Pancreas (tissue), 10 donors: Measurements from ENCODE around the gene NOM1. TPM values are rescaled to one million over a fixed set of nuclear protein-coding genes. Genes with fewer than 3 reads are reported as not detected.

Experiments used
- ATAC-seq, 4 donors: fragments of 200-7000 bp; cut with Tn5 transposase; one replicate each; pipeline versions ENCODE4 v1.8.0 to v1.9.1; 2020; ENCODE audit warnings: mild to moderate bottlenecking in 4 of 4, moderate library complexity in 4 of 4
- DNase-seq, 6 donors: peaks; one replicate each; pipeline ENCODE4 v3.0.0-alpha.2; 2020
- FAIRE-seq: peaks from 2 replicates; lab custom pipeline; 2012; peaks lifted over from hg19 to GRCh38; lab: Jason Lieb, UNC
- H3K27ac ChIP-seq, 4 donors: fragments of 200-600 bp; sonication (generic); 1 replicate in 3 of 4; 2 replicates in 1 of 4; pipeline versions ENCODE4 v1.5.0 to v1.8.0; 2020
- H3K27me3 ChIP-seq, 4 donors: fragments of 200-600 bp; one replicate each; pipeline ENCODE4 v1.8.0; 2021
- H3K36me3 ChIP-seq, 3 donors: fragments of 200-600 bp; sonication (generic) in 1 of 3; one replicate each; pipeline versions ENCODE4 v1.5.0 to v1.8.0; 2020 to 2021
- H3K4me1 ChIP-seq, 3 donors: fragments of 200-600 bp; one replicate each; pipeline ENCODE4 v1.8.0; 2021
- H3K4me3 ChIP-seq, 4 donors: fragments of 200-600 bp; sonication (generic) in 2 of 4; one replicate each; pipeline versions ENCODE4 v1.5.0 to v1.8.0; 2020 to 2021
- H3K9me3 ChIP-seq, 4 donors: fragments of 200-600 bp; one replicate each; pipeline ENCODE4 v1.8.0; 2021
- CTCF ChIP-seq, 4 donors: fragments of 200-600 bp; sonication (generic) in 3 of 4; IDR thresholded peaks; one replicate each; pipeline versions ENCODE4 v1.5.0 to v1.8.0; 2021; ENCODE audit warnings: antibody characterized with exemption in 4 of 4
- WGBS, 2 donors: extraction: QIAGEN DNeasy Blood & Tissue Kit; methylation state at CpG; one replicate each; pipeline ENCODE4 v1.1.7; 2013; 5-methylcytosine and 5-hydroxymethylcytosine counted together
- intact Hi-C, 3 donors: fragments of 100-400 bp; cut with DNase I; formaldehyde crosslinking; loops; one replicate each; pipeline versions ENCODE4 v1.11.1 to v1.14.2; 2022
- polyA plus RNA-seq, 2 donors: library from polyadenylated mRNA; stranded (reverse); fragments of 200-250 nt; gene quantifications; one replicate each; pipeline ENCODE4 v1.2.3, GENCODE V29; 2013
- total RNA-seq, 6 donors: library from RNA; stranded (reverse); fragmentation: NEBNext Ultra II Directional in 4 of 6; extraction: Animal tissue kit (Norgen Biotek cat#: 25700) in 4 of 6; gene quantifications; one replicate each; pipeline versions ENCODE4 v1.2.1 to v1.2.4, GENCODE V29; 2021 to 2023
- donor health status: healthy with polysubstance abuse.
- donor health status: DM: no; HTN: no; CAD: no; lungs with moderate emphysema.
- donor health status: DM: no; HTN: no; CAD: no.
- donor health status: control.
- donor health status: control.
- donor health status: Bipolar disorder and iron deficiency.
- donor health status: DM: yes; HTN: yes; CAD: no.
- donor health status: DM: no; HTN: no; CAD: no.
- donor health status: DM: no; HTN: no; CAD: no.
- donor health status: DM: yes; HTN: yes; CAD: no.

Gene NOM1
- total and polyA plus RNA-seq, 8 donors: 7.2 to 12.9 (median 8.7) TPM

- Histone ChIP-seq H3K27ac (peak overlapping the region in 2 of 4 donors; percentile 16 to 47), H3K9me3 (no peaks in the 10 kb centered on the region), H3K36me3 (no peaks in the 10 kb centered on the region), H3K4me3 (no peak overlapping the region), H3K4me1 (no peaks in the 10 kb centered on the region), H3K27me3 (no peaks in the 10 kb centered on the region)
- no peak for TF ChIP-seq CTCF (IDR thresholded peaks at IDR 0.05)
- DNase-seq (no peak), ATAC-seq (no peak), FAIRE-seq (no peak)
- intact Hi-C loops: no loop called here
- WGBS, 2 donors: 86 to 89% methylated on average over 29 of the region's 29 CpGs
These were observed 35.8 kb downstream of the NOM1 start for GRCh38 chr7:156985101-156985992.

- no peak for ATAC-seq
- no peak overlapping the region for H3K27ac ChIP-seq
- no peaks in the 10 kb centered on the region for H3K9me3 ChIP-seq
- H3K4me1 ChIP-seq: no peaks in the 10 kb centered on the region
- no peaks in the 10 kb centered on the region for H3K36me3 ChIP-seq
- intact Hi-C loops: no loop called here
- no peaks in the 10 kb centered on the region for H3K27me3 ChIP-seq
- no peak for TF ChIP-seq CTCF (IDR thresholded peaks at IDR 0.05)
- no peak for DNase-seq
- FAIRE-seq: no peak
- no peak overlapping the region for H3K4me3 ChIP-seq
- 84 to 92% methylated on average over 8 of the region's 8 CpGs for WGBS, 2 donors
These were observed 36.9 kb downstream of the NOM1 start for GRCh38 chr7:156986378-156986777.

GRCh38 chr7:156988343-156989185 is 39.1 kb downstream of the NOM1 start:
- DNase-seq: peak in 2 of 6 donors; percentile 54 to 78

GRCh38 chr7:156989766-156990535 is 40.4 kb downstream of the NOM1 start:
- 87 to 90% methylated on average over 25 of the region's 25 CpGs for WGBS, 2 donors
- FAIRE-seq: no peak
- no peak overlapping the region for H3K4me3 ChIP-seq

More at GRCh38 chr7:156988343-156989185, 39.1 kb downstream of the NOM1 start:
- Histone ChIP-seq H3K4me3 (no peak overlapping the region), H3K4me1 (no peaks in the 10 kb centered on the region), H3K27me3 (no peaks in the 10 kb centered on the region), H3K36me3 (no peaks in the 10 kb centered on the region), H3K27ac (peak overlapping the region; percentile 16 to 71 (median 54)), H3K9me3 (no peaks in the 10 kb centered on the region)
- FAIRE-seq: no peak
- WGBS, 2 donors: 54 to 56% methylated on average over 27 of the region's 27 CpGs
- peak; percentile 22 to 67 (median 44) for ATAC-seq
- intact Hi-C loops: no loop called here
- TF ChIP-seq CTCF (IDR thresholded peaks at IDR 0.05): no peak

More at GRCh38 chr7:156989766-156990535, 40.4 kb downstream of the NOM1 start:
- Histone ChIP-seq H3K9me3 (no peaks in the 10 kb centered on the region), H3K36me3 (no peaks in the 10 kb centered on the region), H3K27ac (peak overlapping the region in 1 of 4 donors; percentile 62), H3K4me1 (no peaks in the 10 kb centered on the region), H3K27me3 (no peaks in the 10 kb centered on the region)
- DNase-seq (no peak), ATAC-seq (no peak)
- no peak for TF ChIP-seq CTCF (IDR thresholded peaks at IDR 0.05)
- intact Hi-C loops: no loop called here
